Ureter (tissue), 1 donor: ENCODE data around the gene ADRA2A. TPM values are rescaled to one million over a fixed set of nuclear protein-coding genes. Genes with fewer than 3 reads are reported as not detected.

Experiments
- DNase-seq: peaks from one replicate; pipeline ENCODE4 v3.0.0-alpha.2; 2020; ENCODE audit warnings: low spot score
- total RNA-seq: library from RNA; stranded (reverse); gene quantifications from one replicate; pipeline ENCODE4 v1.2.4, GENCODE V29; 2023
- donor health status: DM: yes; HTN: yes; CAD: no.

ADRA2A gene
- total RNA-seq, 1 donor from 2014 or later = 7.2 TPM

- DNase-seq = peak; percentile 35
Measured at GRCh38 chr10:111083222-111084095, 6.6 kb downstream of the ADRA2A start.

GRCh38 chr10:111084366-111085255 is 7.8 kb downstream of the ADRA2A start:
- DNase-seq = peak; percentile 30

- DNase-seq = peak; percentile 7
Measured at GRCh38 chr10:111085690-111086353, 9.0 kb downstream of the ADRA2A start.

GRCh38 chr10:111086574-111086973 is 9.7 kb downstream of the ADRA2A start:
- peak; percentile 12 for DNase-seq

GRCh38 chr10:111087331-111087756 is 10.5 kb downstream of the ADRA2A start:
- peak; percentile 19 for DNase-seq

GRCh38 chr10:111087968-111088505 is 11.2 kb downstream of the ADRA2A start:
- DNase-seq = peak; percentile 14

- peak; percentile 22 for DNase-seq
Measured at GRCh38 chr10:111089293-111089692, 12.5 kb downstream of the ADRA2A start.

GRCh38 chr10:111091833-111092232 is 15.0 kb downstream of the ADRA2A start:
- no peak for DNase-seq

GRCh38 chr10:111093741-111094380 is 17.0 kb downstream of the ADRA2A start:
- no peak for DNase-seq

- DNase-seq = no peak
Measured at GRCh38 chr10:111098679-111099437, 22.0 kb downstream of the ADRA2A start.

GRCh38 chr10:111100198-111100597 is 23.4 kb downstream of the ADRA2A start:
- DNase-seq = no peak

- DNase-seq = no peak
Measured at GRCh38 chr10:111101796-111102195, 25.0 kb downstream of the ADRA2A start.

- no peak for DNase-seq
Measured at GRCh38 chr10:111102359-111102837, 25.6 kb downstream of the ADRA2A start.

- DNase-seq = no peak
Measured at GRCh38 chr10:111103196-111103840, 26.5 kb downstream of the ADRA2A start.

GRCh38 chr10:111104811-111105210 is 28.0 kb downstream of the ADRA2A start:
- no peak for DNase-seq

- DNase-seq = no peak
Measured at GRCh38 chr10:111106081-111106480, 29.3 kb downstream of the ADRA2A start.

- DNase-seq = no peak
Measured at GRCh38 chr10:111107023-111107422, 30.2 kb downstream of the ADRA2A start.

GRCh38 chr10:111107846-111108245 is 31.0 kb downstream of the ADRA2A start:
- no peak for DNase-seq

- DNase-seq = no peak
Measured at GRCh38 chr10:111108441-111108840, 31.6 kb downstream of the ADRA2A start.
